Stimulated activated CD8-positive, alpha-beta memory T cell treated with anti-CD3 and anti-CD28 coated beads, Interleukin-7, amount 100 ng/mL, for 48 hours (primary cell): ENCODE data around the gene CREBRF.
"Not testable (repeated sequence)": the region's sequence is repeated elsewhere in the genome, so short reads cannot be mapped to it uniquely, and the experiment has no call there.

ENCODE experiments used
- DNase-seq, 2 donors: peaks; one replicate each; pipeline ENCODE4 v3.0.0-alpha.2; 2020; ENCODE audit warnings: low read depth in 1 of 2; ENCODE audit errors: extremely low read depth in 1 of 2

CREBRF gene, protein sequence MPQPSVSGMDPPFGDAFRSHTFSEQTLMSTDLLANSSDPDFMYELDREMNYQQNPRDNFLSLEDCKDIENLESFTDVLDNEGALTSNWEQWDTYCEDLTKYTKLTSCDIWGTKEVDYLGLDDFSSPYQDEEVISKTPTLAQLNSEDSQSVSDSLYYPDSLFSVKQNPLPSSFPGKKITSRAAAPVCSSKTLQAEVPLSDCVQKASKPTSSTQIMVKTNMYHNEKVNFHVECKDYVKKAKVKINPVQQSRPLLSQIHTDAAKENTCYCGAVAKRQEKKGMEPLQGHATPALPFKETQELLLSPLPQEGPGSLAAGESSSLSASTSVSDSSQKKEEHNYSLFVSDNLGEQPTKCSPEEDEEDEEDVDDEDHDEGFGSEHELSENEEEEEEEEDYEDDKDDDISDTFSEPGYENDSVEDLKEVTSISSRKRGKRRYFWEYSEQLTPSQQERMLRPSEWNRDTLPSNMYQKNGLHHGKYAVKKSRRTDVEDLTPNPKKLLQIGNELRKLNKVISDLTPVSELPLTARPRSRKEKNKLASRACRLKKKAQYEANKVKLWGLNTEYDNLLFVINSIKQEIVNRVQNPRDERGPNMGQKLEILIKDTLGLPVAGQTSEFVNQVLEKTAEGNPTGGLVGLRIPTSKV

DNA sequence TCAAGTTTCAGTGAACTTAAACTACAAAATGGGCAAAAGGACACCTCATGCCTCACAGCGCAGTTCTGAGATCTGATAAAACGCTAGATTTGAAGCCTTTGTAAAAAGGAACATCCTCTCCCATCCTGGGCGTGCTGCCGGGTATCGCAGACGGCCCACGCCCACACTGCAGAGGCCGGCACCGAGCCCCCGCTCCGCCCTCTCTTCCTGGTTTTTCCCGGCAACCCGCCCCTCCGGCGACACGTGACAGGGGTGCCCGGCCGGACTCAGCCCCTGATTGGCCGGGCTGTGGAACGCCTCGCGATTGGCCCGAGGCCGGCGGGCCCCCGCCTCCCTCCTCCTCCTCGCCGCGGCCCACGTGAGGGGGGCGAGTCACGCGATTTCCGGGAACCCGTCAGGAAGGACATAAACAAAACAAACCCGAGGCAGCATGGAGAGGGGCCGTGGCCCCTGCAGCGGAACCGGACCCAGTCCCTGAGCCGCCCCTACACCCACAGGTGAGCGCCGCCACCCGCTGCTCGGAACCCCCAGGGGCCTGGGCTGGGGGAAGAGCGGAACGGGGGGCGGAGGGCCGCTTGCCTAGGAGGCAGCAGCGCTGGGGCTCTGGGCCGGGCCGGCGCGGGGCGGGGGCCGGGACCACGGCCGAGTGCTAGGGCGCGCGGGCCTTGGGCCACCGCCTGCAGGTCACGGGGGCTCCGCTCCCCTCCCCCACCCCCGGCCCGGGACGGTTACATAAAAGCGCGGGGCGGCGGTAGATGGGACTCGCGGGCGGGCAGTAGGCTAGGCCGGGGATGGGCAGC is at the start of gene CREBRF:
Gene CREBRF (plus strand): TSS at position 370 of the 800 bp plus-strand sequence. CDS start 24,424 bp downstream, outside the sequence.
- DNase-seq = peak; percentile 96

DNA sequence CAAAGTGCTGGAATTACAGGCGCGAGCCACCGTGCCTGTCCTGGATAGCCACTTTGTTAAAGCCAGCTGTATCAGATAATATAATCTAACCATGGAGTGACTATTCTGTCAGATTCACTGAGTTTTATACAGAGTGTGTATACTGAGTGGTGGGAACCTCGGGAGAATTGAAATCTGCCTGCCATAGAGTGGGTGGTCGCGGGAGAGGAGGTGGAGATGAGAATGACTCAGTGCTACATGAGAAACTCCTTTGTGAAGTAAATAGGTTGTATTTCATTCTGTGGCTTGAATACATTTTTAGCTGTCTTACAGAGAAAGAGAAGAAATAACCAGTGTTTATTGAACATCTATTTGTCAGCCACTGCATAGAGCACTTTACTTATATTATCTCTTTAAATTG is 46.1 kb upstream of the CREBRF start:
- DNase-seq = peak in 1 of 2 donors; percentile 23

DNA sequence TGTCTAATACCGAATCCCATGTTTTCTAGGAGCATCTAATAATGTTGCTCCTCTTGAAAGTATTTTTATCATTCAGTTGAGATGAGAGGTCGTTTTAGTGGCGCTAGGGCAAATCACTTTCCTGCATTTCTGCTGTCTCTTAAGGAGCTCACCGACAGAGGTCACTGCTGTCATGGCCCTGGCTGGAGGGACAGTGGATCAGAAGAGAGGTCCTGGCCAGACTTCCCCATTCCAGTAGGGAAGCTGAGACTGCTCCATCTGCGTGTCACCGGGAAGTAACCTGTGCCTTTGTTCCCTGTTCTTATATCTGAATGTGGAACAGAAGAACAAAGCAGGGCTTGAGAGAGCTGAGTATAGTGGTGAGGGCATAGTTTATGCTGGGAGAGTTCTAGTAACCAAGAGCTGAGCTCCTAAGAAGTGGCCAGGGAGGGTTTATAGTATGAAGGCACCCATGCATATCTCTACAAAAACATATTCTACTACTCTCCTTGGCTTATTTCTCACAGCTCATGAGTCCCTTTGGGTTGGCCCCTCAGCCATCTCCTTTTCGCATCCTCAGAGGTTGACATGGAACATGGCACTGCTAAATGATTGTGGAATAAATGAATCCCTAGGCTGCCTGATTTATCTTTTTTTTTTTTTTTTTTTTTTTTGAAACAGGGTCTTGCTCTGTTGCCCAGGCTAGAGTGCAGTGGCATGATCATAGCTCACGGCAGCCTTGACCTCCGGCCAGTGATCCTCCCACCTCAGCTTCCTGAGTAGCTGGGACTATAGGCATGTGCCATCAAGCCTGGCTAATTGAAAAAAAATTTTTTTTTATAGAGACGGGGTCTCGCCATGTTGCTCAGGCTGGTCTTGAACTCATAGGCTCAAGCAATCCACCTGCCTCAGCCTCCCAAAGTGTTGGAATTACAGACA is 45.3 kb upstream of the CREBRF start:
- DNase-seq = no peak

DNA sequence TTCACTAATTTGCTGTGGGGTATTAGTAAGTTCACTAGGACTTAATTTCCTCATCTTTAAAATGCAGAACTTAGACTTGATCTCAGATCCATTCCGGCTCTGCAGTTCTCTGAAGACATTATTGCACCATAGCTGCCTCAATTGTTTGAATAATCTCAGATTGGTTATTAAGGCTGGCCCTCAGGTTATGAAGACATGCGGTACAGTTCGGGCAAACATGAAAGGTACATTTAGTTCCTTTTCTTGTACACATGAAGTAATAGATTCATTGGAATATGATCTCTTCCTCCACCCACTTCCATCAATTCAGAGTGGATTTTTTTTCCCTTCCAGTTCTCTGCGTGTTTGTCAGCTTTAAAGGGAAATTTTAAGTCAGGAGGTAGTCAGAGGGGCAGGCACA is 44.6 kb upstream of the CREBRF start:
- DNase-seq = no peak

DNA sequence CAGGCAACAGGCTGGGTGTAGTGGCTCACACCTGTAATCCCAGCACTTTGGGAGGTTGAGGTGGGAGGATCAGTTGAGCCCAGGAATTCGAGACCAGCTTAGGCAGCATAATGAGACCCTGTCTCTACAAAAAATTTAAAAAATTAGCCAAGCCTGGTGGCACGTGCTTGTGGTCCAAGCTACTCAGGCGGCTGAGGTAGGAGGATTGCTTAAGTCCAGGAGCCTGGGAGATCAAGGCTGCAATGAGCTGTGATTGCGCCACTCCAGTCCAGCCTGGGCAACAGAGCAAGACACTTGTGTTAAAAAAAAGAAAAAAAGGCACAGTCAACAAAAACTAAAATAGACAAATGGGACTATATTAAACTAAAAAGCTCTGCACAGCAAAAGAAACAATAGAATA is 43.3 kb upstream of the CREBRF start:
- DNase-seq = no peak

DNA sequence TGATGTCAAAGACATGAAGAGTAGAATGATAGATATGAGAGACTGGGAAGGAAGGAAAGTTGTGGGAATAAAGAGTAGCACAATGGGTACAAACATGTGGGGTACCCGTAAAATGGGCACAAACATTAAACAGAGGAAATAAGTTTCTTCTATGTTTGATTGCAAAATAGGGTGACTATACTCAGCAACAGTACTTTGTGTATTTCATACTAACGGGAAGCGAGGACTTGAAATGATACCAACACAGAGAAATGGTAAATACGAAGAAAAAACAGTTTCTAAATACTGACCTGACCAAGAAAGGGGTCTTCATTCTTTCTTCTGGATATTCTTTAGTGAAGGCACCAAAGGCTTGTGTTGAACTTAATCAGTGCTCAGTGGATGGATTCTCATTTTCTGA is 41.5 kb upstream of the CREBRF start:
- DNase-seq = no peak

DNA sequence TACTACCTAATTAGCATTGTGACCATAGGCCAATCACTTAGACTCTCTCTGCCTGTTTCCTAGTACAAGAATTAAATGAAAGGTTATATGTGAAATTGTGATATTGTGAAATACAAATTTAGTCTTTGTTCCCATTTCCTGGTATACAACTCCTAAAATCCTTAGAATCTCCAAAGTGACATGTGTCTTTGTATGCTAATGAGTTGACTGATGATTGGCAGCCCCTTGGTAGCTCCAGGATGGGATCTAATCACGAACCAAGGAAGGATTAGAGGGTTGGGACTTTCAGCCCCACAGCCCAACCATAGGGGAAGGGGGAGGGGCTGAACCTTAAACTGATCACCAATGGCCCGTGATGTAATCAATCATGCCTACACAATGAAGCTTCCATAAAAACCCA is 41.0 kb upstream of the CREBRF start:
- no peak for DNase-seq

DNA sequence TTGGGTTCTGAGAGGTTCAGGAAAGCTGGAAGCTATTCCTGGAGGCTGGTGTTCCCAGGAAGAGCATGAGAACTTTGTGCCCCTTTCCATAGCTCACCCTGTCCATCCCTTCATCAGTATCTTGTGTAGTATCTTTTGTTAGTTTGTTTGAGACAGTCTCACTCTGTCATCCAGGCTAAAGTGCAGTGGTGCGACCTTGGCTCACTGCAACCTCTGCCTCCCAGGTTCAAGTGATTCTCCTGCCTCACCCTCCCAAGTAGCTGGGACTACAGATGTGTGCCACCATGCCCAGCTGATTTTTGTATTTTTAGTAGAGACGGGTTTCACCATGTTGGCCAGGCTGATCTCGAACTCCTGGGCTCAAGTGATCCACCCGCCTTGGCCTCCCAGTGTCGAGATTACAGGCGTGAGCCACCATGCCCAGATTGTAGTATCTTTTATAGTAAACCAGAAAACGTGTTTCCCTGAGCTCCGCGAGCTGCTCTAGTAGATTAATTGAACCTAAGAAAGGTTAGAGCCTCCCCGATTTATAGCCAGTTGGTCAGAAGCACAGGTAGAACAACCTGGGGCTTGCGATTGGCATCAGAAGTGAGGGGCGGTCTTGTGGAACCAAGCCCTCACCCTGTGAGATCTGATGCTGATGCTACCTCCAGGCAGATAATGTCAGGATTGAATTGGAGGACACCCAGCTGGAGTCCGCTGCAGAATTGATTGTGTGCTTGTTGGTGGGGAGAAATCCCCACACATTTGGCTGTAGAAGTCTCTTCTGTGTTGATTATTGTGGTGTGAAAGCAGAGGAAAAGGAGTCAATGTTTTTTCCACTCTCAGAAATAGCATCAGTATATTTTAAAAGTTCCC is 40.3 kb upstream of the CREBRF start:
- DNase-seq = no peak

DNA sequence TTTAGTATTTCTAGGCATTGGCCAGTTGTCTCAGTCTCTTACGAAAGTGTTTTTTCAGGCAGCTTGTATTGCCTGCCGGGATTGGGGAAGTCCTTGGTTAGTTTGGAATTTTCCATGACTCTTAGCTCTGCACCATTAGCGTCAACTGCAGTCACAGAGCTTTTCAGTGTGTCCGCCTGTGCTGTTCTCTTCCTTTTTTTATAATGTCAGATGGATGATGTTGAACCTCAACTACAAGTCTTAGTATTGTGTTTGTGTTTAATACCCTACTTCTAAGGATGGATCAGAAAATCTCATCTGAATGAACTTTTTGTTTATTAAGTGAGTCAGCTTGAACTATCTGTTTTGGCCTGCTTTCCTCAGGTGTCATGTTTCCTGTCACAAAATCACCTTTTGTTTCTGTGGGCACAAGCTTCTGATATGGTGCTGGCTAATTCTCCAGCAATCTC is 39.5 kb upstream of the CREBRF start:
- DNase-seq = no peak

DNA sequence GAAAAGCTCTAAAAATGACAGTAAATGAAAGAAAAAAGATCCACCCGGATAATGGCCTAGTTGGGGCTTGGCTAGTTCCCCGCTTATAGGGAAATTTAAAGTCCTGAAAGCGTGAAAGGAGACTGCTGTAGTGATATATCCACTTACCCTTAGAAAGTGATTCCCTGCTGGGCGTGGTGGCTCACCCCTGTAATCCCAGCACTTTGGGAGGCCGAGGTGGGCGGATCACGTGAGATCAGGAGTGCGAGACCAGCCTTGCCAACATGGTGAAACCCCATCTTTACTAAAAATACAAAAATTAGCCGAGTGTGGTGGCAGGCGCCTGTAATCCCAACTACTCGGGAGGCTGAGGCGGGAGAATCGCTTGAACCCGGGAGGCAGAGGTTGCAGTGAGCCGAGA is 39.1 kb upstream of the CREBRF start:
- DNase-seq = not testable (repeated sequence)

DNA sequence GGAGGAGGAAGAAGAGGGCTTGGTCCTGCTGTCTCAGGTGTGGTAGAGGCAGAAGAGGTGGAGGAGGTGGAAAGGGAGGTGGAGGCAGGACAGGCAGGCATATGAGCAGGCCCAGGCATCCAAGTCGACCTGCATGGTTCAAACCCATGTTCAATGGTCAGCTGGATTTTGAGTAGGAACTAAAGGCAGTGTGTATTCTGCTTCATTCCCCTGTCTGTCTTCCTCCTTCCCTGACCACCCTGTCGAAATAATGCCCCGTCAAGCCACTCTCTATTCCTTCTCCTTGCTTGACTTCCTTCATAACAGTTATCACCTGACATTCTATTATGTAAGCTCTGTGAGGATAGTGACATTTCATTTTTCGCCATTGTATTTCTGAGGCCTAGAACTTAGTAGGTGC is 37.8 kb upstream of the CREBRF start:
- DNase-seq = no peak

DNA sequence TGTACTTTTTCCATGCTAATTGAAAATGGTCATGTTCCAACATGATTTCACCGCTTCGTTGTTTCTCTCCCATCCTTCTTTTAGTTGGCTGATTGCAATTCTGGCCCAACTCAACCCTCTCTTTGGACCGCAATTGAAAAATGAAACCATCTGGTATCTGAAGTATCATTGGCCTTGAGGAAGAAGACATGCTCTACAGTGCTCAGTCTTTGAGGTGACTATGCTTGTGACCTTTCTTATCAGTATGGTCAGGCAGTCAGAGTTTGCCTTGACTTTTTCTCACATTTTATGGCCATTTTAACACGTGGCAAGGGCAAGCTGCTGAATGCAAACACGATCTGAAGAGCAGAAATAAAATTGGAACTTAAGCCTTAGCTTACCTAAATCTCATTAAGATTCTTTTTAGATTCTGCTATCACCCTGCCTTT is 36.0 kb upstream of the CREBRF start:
- DNase-seq = no peak

DNA sequence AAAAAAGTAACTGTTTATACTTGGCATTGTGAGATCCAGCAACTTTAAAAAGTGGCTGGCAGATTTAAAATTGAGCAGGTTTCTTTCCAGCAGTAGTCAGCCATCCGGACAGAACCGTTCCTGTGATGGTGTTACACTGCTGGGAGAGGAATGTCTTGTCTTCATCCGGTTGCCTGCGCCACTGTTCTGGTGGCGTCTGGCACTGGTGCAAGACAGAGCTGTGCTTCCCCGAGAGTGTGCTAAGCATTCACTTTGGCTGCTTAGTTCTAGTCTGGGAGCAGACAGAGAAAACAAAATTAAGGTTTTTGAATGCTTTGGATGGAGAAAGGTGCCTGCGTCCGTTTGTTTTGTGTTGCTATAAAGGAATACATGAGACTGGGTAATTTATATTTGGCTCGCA is 35.5 kb upstream of the CREBRF start:
- DNase-seq = no peak

DNA sequence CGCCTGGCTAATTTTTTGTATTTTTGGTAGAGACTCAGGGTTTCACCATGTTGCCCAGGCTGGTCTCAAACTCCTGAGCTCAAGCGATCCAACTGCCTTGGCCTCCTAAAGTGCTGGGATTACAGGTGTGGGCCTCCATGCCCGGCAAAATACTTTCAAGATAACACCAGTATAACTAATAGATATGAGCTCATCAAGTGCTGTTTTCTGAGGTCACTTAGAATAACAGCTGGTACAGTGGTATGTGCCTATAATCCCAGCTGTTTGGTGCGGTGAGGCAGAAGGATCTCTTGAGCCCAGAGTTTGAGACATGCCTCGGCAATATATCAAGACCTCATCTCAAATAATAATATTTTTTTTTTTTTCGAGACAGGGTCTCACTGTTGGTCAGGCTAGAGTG is 30.5 kb upstream of the CREBRF start:
- no peak for DNase-seq

DNA sequence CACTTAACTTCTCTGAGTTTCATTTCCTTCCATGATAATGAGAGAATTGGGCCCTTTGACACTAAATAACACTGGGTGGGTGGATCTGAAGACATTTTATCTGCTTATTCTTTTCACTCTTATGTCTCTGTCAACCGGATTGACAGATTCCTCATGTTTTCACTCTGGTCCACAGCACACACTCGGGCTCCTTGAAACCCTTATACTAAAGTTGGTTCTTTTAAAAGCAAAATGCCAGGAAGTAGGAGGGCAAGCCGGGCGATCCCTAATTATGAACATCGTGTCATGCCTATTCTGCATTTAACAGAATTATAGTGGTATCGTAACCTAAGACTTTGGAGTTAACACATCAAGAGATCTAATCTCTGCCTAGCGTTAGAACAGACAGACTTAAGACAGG is 28.2 kb upstream of the CREBRF start:
- no peak for DNase-seq

DNA sequence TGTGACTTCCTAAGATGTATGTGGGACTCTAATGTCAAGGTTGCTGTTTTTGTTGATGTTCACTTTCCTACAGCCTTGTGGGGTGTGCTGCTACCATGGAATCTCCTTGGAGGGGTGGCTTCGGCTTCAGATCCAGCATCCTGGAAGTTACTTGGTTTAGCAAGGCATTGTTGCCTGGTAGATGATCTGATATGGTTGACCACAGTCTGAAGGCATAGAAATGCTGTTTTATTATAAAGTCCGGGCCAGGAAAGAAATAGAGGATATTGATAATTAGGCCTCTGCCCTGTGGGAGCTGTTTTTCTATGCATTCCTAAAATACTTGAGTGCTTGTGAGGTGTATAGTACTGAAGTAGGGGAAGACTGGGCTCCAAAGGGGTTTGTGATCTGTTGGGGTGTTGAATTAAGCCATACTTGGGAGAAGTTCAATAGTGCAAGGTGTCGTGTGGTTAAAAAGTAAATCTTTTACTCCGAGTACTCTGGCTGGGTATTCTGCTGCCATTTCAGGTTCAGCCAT is 27.3 kb upstream of the CREBRF start:
- no peak for DNase-seq

DNA sequence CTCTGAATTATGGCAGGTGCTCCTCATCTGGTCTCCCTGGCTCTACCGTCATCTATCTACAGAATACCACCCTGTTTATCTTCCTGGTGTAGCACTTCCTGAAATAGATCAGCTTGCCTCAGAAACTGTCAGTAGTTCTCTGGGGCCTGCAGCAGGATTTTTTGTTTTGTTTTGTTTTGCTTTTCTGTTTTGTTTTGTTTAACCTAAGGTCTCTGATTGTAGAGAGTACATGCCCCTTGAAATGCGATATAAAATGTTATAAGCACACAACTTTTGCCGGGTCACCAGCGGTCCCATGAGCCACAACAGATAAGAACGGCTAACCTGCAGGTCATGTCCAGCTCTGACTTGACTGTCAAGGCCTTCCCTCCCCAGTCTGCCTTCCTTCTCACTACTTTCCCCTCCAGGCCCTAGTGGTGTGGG is 26.6 kb upstream of the CREBRF start:
- DNase-seq = no peak

DNA sequence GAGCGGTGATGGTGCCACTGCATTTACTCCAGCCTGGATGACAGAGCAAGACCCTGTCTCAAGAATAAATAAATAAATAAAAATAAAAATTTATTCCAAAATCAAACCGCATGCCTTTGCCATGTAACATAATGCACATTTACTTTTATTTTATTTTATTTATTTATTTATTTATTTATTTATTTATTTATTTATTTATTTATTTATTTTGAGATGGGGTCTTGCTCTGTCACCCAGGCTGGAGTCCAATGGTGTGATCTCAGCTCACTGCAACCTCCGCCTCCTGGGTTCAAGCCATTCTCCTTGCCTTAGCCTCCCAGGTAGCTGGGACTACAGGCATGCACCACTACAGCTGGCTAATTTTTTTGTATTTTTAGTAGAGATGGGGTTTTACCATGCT is 24.1 kb upstream of the CREBRF start:
- DNase-seq = not testable (repeated sequence)

DNA sequence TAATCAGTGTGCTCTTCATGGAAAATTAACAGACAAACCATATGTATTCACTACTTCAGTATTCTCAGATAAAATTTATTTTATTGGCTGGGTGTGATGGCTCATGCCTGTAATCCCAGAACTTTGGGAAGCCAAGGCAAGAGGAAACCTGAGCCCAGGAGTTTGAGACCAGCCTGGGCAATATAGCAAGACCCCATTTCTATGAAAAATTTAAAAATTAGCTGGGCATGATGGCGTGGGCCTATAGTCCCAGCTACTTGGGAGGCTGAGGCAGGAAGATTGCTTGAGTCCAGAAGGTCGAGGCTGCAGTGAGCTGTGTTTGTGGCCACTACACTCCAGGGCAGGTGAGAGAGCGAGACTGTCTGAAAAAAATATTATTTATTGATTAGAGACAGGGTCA is 23.4 kb upstream of the CREBRF start:
- no peak for DNase-seq
